HepG2 (cell line): ENCODE measurements around the gene PCED1B. TPM values are rescaled to one million over a fixed set of nuclear protein-coding genes. Genes with fewer than 3 reads are reported as not detected.

Experiments used
- ASH2L ChIP-seq: fragments of 300-600, 200-600 bp; sonication (generic); IDR thresholded peaks from 2 replicates; pipeline ENCODE4 v1.7.0; 2017; ENCODE audit warnings: low read depth, mild to moderate bottlenecking, moderate library complexity, mixed read lengths, low read length; ENCODE audit not compliant: insufficient read length
- ATF7 ChIP-seq, 2 experiments: fragments of 450-650 bp in 1 of 2; sonication (generic) in 1 of 2; formaldehyde crosslinking in 1 of 2; IDR thresholded peaks; 2 replicates each; pipeline versions ENCODE4 v1.4.0 to v1.6.1; 2016 to 2020; ENCODE audit warnings: antibody characterized with exemption in 1 of 2, mild to moderate bottlenecking in 1 of 2, missing genetic modification reagents in 1 of 2
- ATRX ChIP-seq: sonication (generic); formaldehyde crosslinking; IDR thresholded peaks from 2 replicates; pipeline ENCODE4 v1.4.0; 2020; ENCODE audit warnings: missing genetic modification reagents, borderline replicate concordance
- BCL3 ChIP-seq: sonication (generic); formaldehyde crosslinking; IDR thresholded peaks from 2 replicates; pipeline ENCODE4 v1.5.1; 2020; ENCODE audit warnings: mild to moderate bottlenecking, missing genetic modification reagents, moderate library complexity
- CREB1 ChIP-seq, 2 experiments: fragments of 450-650 bp in 1 of 2; IDR thresholded peaks; 2 replicates each; pipeline ENCODE4 v1.6.1; 2016 to 2017; ENCODE audit warnings: control low read depth in 1 of 2, mild to moderate bottlenecking in 1 of 2, missing compliant biosample characterization in 1 of 2, missing genetic modification characterization in 1 of 2
- CSRNP1 ChIP-seq: sonication (generic); formaldehyde crosslinking; IDR thresholded peaks from 2 replicates; pipeline ENCODE4 v1.8.1; 2023; ENCODE audit warnings: mild to moderate bottlenecking, missing genetic modification reagents
- KDM5A ChIP-seq: fragments of 200-600 bp; sonication (generic); IDR thresholded peaks from 2 replicates; pipeline ENCODE4 v1.7.0; 2018; ENCODE audit warnings: antibody characterized with exemption, mild to moderate bottlenecking, low read length, borderline replicate concordance
- MYNN ChIP-seq: sonication (generic); formaldehyde crosslinking; IDR thresholded peaks from 2 replicates; pipeline ENCODE4 v1.4.0; 2020; ENCODE audit warnings: mild to moderate bottlenecking, low read depth, missing genetic modification reagents
- NCOR1 ChIP-seq: fragments of 200-600 bp; sonication (generic); IDR thresholded peaks from 2 replicates; pipeline ENCODE4 v1.7.0; 2017; ENCODE audit warnings: antibody characterized with exemption, low read length, borderline replicate concordance
- REL ChIP-seq: sonication (generic); formaldehyde crosslinking; conservative IDR thresholded peaks from 2 replicates; pipeline ENCODE4 v1.8.0; 2022; ENCODE audit warnings: mild to moderate bottlenecking, missing genetic modification reagents, moderate library complexity
- RFXAP ChIP-seq: sonication (generic); formaldehyde crosslinking; IDR thresholded peaks from 2 replicates; pipeline ENCODE4 v1.4.0; 2020; ENCODE audit warnings: missing genetic modification reagents, borderline replicate concordance
- SMARCC2 ChIP-seq: fragments of 450-650 bp; IDR thresholded peaks from 2 replicates; pipeline ENCODE4 v1.6.1; 2017; ENCODE audit warnings: antibody characterized with exemption, mild to moderate bottlenecking
- SRSF4 ChIP-seq: fragments of 200-400 bp; formaldehyde crosslinking; IDR thresholded peaks from one replicate; pipeline ENCODE4 v1.6.1; 2018; ENCODE audit warnings: mild to moderate bottlenecking, low read depth, low read length, moderate library complexity; ENCODE audit not compliant: poor library complexity, severe bottlenecking
- TRIM24 ChIP-seq: sonication (generic); formaldehyde crosslinking; IDR thresholded peaks from 2 replicates; pipeline ENCODE4 v1.8.0; 2022; ENCODE audit warnings: mild to moderate bottlenecking, missing genetic modification reagents
- ZBTB21 ChIP-seq: sonication (generic); formaldehyde crosslinking; IDR thresholded peaks from 2 replicates; pipeline ENCODE4 v1.4.0; 2020; ENCODE audit warnings: missing genetic modification reagents
- ZEB1 ChIP-seq: IDR thresholded peaks from 2 replicates; pipeline ENCODE4 v1.6.1; 2012; ENCODE audit warnings: mild to moderate bottlenecking, low read depth, inconsistent platforms; ENCODE audit not compliant: insufficient replicate concordance
- ZNF180 ChIP-seq: sonication (generic); formaldehyde crosslinking; IDR thresholded peaks from 2 replicates; pipeline ENCODE4 v1.4.0; 2020; ENCODE audit warnings: low read depth, missing genetic modification reagents, borderline replicate concordance
- ZNF230 ChIP-seq: sonication (generic); formaldehyde crosslinking; IDR thresholded peaks from 2 replicates; pipeline ENCODE4 v1.4.0; 2020; ENCODE audit warnings: mild to moderate bottlenecking, missing genetic modification reagents
- ZNF275 ChIP-seq: sonication (generic); formaldehyde crosslinking; IDR thresholded peaks from 2 replicates; pipeline ENCODE4 v1.8.0; 2022; ENCODE audit warnings: missing genetic modification reagents, mild to moderate bottlenecking, inconsistent platforms, borderline replicate concordance
- ZNF3 ChIP-seq: IDR thresholded peaks from 2 replicates; pipeline ENCODE4 v1.7.0; 2017; ENCODE audit warnings: inconsistent platforms
- ZNF557 ChIP-seq: sonication (generic); formaldehyde crosslinking; IDR thresholded peaks from 2 replicates; pipeline ENCODE4 v1.4.0; 2020; ENCODE audit warnings: missing genetic modification reagents
- ZNF567 ChIP-seq: sonication (generic); formaldehyde crosslinking; IDR thresholded peaks from 2 replicates; pipeline ENCODE4 v1.8.1; 2023; ENCODE audit warnings: mild to moderate bottlenecking, missing genetic modification reagents, borderline replicate concordance
- ZNF619 ChIP-seq: sonication (generic); formaldehyde crosslinking; IDR thresholded peaks from 2 replicates; pipeline ENCODE4 v1.4.0; 2020; ENCODE audit warnings: mild to moderate bottlenecking, missing genetic modification reagents
- ZNF713 ChIP-seq: sonication (generic); formaldehyde crosslinking; IDR thresholded peaks from 2 replicates; pipeline ENCODE4 v1.4.0; 2020; ENCODE audit warnings: mild to moderate bottlenecking, missing genetic modification reagents
- ZNF749 ChIP-seq: sonication (generic); formaldehyde crosslinking; IDR thresholded peaks from 2 replicates; pipeline ENCODE4 v1.8.0; 2022; ENCODE audit warnings: mild to moderate bottlenecking, missing genetic modification reagents, moderate library complexity, borderline replicate concordance
- ZNF770 ChIP-seq: sonication (generic); formaldehyde crosslinking; IDR thresholded peaks from 2 replicates; pipeline ENCODE4 v1.5.0; 2020; ENCODE audit warnings: mild to moderate bottlenecking, missing genetic modification reagents
- polyA plus RNA-seq, 8 experiments: library from polyadenylated mRNA; depleted of rRNA in 3 of 8; stranded (reverse) in 7 of 8; unstranded in 1 of 8; fragments of >200 nt; fragmentation: Illumina TruSeq in 4 of 8; extraction: Trizol in 4 of 8; gene quantifications; 2 replicates each; pipeline versions ENCODE4 v1.2.1 to v1.2.3, GENCODE V29; 2011 to 2016; ENCODE audit warnings: low read depth in 4 of 8, missing spikeins in 1 of 8, mixed read lengths in 1 of 8; ENCODE audit not compliant: insufficient read depth in 1 of 8
- total RNA-seq, 5 experiments: library from RNA; depleted of rRNA; stranded (reverse); fragments of >200 nt; fragmentation: Illumina TruSeq; extraction: Trizol; gene quantifications; 2 replicates each; pipeline ENCODE4 v1.2.3, GENCODE V29; 2016; ENCODE audit warnings: low read depth in 1 of 5

The PCED1B gene
- total and polyA plus RNA-seq, 2 of the 13 experiments (the other 11 are each of a cell fraction or from before 2014, with no cell fraction given) = 0.11 to 0.37 TPM

GRCh38 chr12:47223848-47224213, 144.4 kb downstream of the PCED1B start (continued):
- TF ChIP-seq ATF7 (IDR thresholded peaks at IDR 0.05) (peak; percentile 15; the same call in 1 of the 2 replicates), ATF7 (CRISPR knock-in tag; IDR thresholded peaks at IDR 0.05) (no peak), ASH2L (peak; percentile 57), CSRNP1 (CRISPR knock-in tag) (no peak), RFXAP (CRISPR knock-in tag) (no peak), ZNF619 (CRISPR knock-in tag) (no peak), KDM5A (no peak), ATRX (no peak), ZNF713 (no peak), MYNN (CRISPR knock-in tag) (no peak), ZNF230 (CRISPR knock-in tag) (no peak), ZNF749 (CRISPR knock-in tag) (no peak), CREB1 (IDR thresholded peaks at IDR 0.05) (no peak), CREB1 (CRISPR knock-in tag; IDR thresholded peaks at IDR 0.05) (no peak), ZEB1 (no peak), ZNF770 (CRISPR knock-in tag) (no peak), NCOR1 (peak; percentile 66), ZNF275 (CRISPR knock-in tag) (no peak), REL (CRISPR knock-in tag) (no peak), BCL3 (CRISPR knock-in tag) (no peak), ZBTB21 (CRISPR knock-in tag) (no peak), TRIM24 (CRISPR knock-in tag) (no peak), ZNF567 (no peak), SMARCC2 (no peak), ZNF557 (CRISPR knock-in tag) (no peak), ZNF3 (no peak), ZNF180 (CRISPR knock-in tag) (no peak), SRSF4 (no peak)
